Nephron (organoid): ENCODE data around the gene PDHB.
A peak's percentile ranks its signal among the peaks of the same experiment; 100 is the strongest.

ENCODE experiments used
- H3K27ac Mint-ChIP-seq, 3 experiments: 2 replicates each; pipeline ENCODE4 v1.8.0; 2020; ENCODE audit warnings: mixed read lengths in 3 of 3, mild to moderate bottlenecking in 2 of 3, moderate library complexity in 1 of 3
- H3K27me3 Mint-ChIP-seq: 2 replicates; pipeline ENCODE4 v1.8.0; 2021; ENCODE audit warnings: low read depth, mild to moderate bottlenecking, moderate library complexity, mixed read lengths
- H3K36me3 Mint-ChIP-seq: 2 replicates; pipeline ENCODE4 v1.8.0; 2020; ENCODE audit warnings: low read depth, mixed read lengths
- H3K4me1 Mint-ChIP-seq: 2 replicates; pipeline ENCODE4 v1.8.0; 2020; ENCODE audit warnings: mixed read lengths
- H3K4me3 Mint-ChIP-seq, 3 experiments: 2 replicates each; pipeline ENCODE4 v1.8.0; 2020; ENCODE audit warnings: mild to moderate bottlenecking in 3 of 3, mixed read lengths in 3 of 3, moderate library complexity in 2 of 3
- H3K9me3 Mint-ChIP-seq: 2 replicates; pipeline ENCODE4 v1.8.0; 2020; ENCODE audit warnings: mixed read lengths
- CTCF ChIP-seq, 3 experiments: fragments of 200-600 bp; sonication (generic); IDR thresholded peaks; one replicate each; pipeline ENCODE4 v1.5.0; 2021; ENCODE audit warnings: antibody characterized with exemption in 3 of 3; ENCODE audit not compliant: unreplicated experiment in 3 of 3

The PDHB gene

GRCh38 chr3:58474348-58474911, 40.8 kb upstream of the PDHB start:
- H3K9me3 Mint-ChIP-seq = peaks cover 4% of the 10 kb centered on the region
- no peak overlapping the region for H3K4me3 Mint-ChIP-seq
- peak overlapping the region in 1 of 3 experiments; percentile 3 for H3K27ac Mint-ChIP-seq
- TF ChIP-seq CTCF (IDR thresholded peaks at IDR 0.05; ENCODE audit: unreplicated experiment in 3 of 3) = no peak
- peaks cover 3% of the 10 kb centered on the region for H3K36me3 Mint-ChIP-seq
- peaks cover 37% of the 10 kb centered on the region for H3K4me1 Mint-ChIP-seq
- H3K27me3 Mint-ChIP-seq = peaks cover 6% of the 10 kb centered on the region

- Mint-ChIP-seq H3K27ac (peak overlapping the region; percentile 38 to 77 (median 52)), H3K9me3 (no peaks in the 10 kb centered on the region), H3K4me3 (no peak overlapping the region), H3K36me3 (peaks cover 3% of the 10 kb centered on the region), H3K27me3 (peaks cover 6% of the 10 kb centered on the region), H3K4me1 (peaks cover 44% of the 10 kb centered on the region)
- TF ChIP-seq CTCF (IDR thresholded peaks at IDR 0.05; ENCODE audit: unreplicated experiment in 3 of 3) = no peak
Observed at GRCh38 chr3:58473275-58473674, 39.6 kb upstream of the PDHB start.

- Mint-ChIP-seq H3K4me1 (peaks cover 47% of the 10 kb centered on the region), H3K4me3 (peak overlapping the region in 1 of 3 experiments; percentile 13), H3K36me3 (no peaks in the 10 kb centered on the region), H3K9me3 (no peaks in the 10 kb centered on the region), H3K27ac (peak overlapping the region; percentile 76 to 95 (median 85)), H3K27me3 (peaks cover 3% of the 10 kb centered on the region)
- TF ChIP-seq CTCF (IDR thresholded peaks at IDR 0.05; ENCODE audit: unreplicated experiment in 3 of 3) = no peak
Observed at GRCh38 chr3:58471025-58471887, 37.6 kb upstream of the PDHB start.

GRCh38 chr3:58470363-58471024, 36.9 kb upstream of the PDHB start:
- no peak for TF ChIP-seq CTCF (IDR thresholded peaks at IDR 0.05; ENCODE audit: unreplicated experiment in 3 of 3)
- Mint-ChIP-seq H3K27ac (peak overlapping the region; percentile 76 to 95 (median 85)), H3K4me1 (peaks cover 47% of the 10 kb centered on the region), H3K4me3 (peak overlapping the region in 1 of 3 experiments; percentile 13), H3K36me3 (no peaks in the 10 kb centered on the region), H3K27me3 (peaks cover 3% of the 10 kb centered on the region), H3K9me3 (no peaks in the 10 kb centered on the region)

- peaks cover 41% of the 10 kb centered on the region for H3K4me1 Mint-ChIP-seq
- peak overlapping the region in 1 of 3 experiments; percentile 32 for H3K27ac Mint-ChIP-seq
- no peak overlapping the region for H3K4me3 Mint-ChIP-seq
- no peaks in the 10 kb centered on the region for H3K36me3 Mint-ChIP-seq
- peaks cover 3% of the 10 kb centered on the region for H3K27me3 Mint-ChIP-seq
- H3K9me3 Mint-ChIP-seq = no peaks in the 10 kb centered on the region
- TF ChIP-seq CTCF (IDR thresholded peaks at IDR 0.05; ENCODE audit: unreplicated experiment in 3 of 3) = no peak
Observed at GRCh38 chr3:58469096-58469495, 35.5 kb upstream of the PDHB start.
